ENCODE measurements around the gene NCAPD2. TPM values are rescaled to one million over a fixed set of nuclear protein-coding genes. Genes with fewer than 3 reads are reported as not detected.

NCAPD2 gene
- total and polyA plus RNA-seq, 2 of the 4 experiments (the other 2 are of a cell fraction), result 35.6 to 57.9 TPM

DNA sequence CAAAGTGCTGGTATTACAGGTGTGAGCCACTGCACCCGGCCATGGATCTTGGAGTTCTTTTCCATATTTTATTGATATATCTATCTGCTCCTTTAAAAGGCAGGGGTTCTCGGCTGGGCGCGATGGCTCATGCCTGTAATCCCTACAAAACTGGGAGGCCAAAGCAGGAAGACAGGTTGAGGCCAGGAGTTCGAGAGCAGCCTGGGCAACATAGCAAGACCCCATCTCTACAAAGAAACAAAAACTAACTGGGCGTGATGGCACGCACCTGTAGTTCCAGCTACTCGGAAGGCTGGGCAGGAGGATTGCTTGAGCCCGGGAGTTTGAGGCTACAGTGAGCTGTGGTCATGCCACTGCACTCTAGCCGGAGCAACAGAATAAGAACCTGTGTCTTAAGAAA is 28.3 kb downstream of the NCAPD2 start:
- Histone ChIP-seq H3K56ac (ENCODE audit: extremely low read depth, insufficient read depth, low read length) (no peak overlapping the region), H3K4me2 (ENCODE audit: low read depth, low read length) (no peak overlapping the region), H4K8ac (ENCODE audit: low read depth in 2 of 2, low read length in 2 of 2) (no peak overlapping the region), H2AFZ (replicated peaks; ENCODE audit: low read length, poor library complexity) (no peak overlapping the region), H2BK20ac (ENCODE audit: low read depth, low read length) (no peak overlapping the region), H3K18ac (ENCODE audit: low read depth, low read length) (no peak overlapping the region), H3K79me1 (ENCODE audit: low read depth in 1 of 2, low read length in 2 of 2) (peaks cover 15 to 23% of the 10 kb centered on the region in 2 experiments), H3K23ac (ENCODE audit: low read depth, low read length) (no peak overlapping the region), H3K9ac (ENCODE audit: low read depth, low read length) (no peak overlapping the region), H2BK120ac (ENCODE audit: low read depth, low read length) (no peak overlapping the region), H3K9me3 (ENCODE audit: control insufficient read depth, insufficient read depth, low read length) (no peaks in the 10 kb centered on the region), H3K4ac (ENCODE audit: low read depth, low read length) (no peak overlapping the region), H3K14ac (replicated peaks; ENCODE audit: low read depth, low read length) (no peak overlapping the region), H3K9me1 (ENCODE audit: insufficient read depth, low read length) (no peaks in the 10 kb centered on the region), H3K4me3 (ENCODE audit: insufficient read depth, low read depth, low read length) (no peak overlapping the region), H2BK15ac (ENCODE audit: low read depth, low read length) (no peak overlapping the region), H3K27me3 (ENCODE audit: control insufficient read depth, insufficient read depth, low read length) (no peaks in the 10 kb centered on the region), H2BK5ac (ENCODE audit: low read depth, low read length, poor library complexity, severe bottlenecking) (no peak overlapping the region), H3K4me1 (ENCODE audit: control insufficient read depth, insufficient read depth, low read length) (no peaks in the 10 kb centered on the region), H4K91ac (ENCODE audit: insufficient read depth, low read depth, low read length) (no peak overlapping the region), H4K20me1 (ENCODE audit: insufficient read depth, low read length) (no peaks in the 10 kb centered on the region), H3K36me3 (ENCODE audit: control insufficient read depth, insufficient read depth, low read length) (peaks cover 62% of the 10 kb centered on the region), H2AK5ac (ENCODE audit: low read depth, low read length) (no peak overlapping the region), H3K27ac (ENCODE audit: insufficient read depth, low read length) (no peak overlapping the region), H4K5ac (ENCODE audit: low read depth, low read length) (no peak overlapping the region), H2AK9ac (replicated peaks; ENCODE audit: low read depth, low read length, poor library complexity) (no peak overlapping the region)
- DNase-seq, result no peak
- TF ChIP-seq MXI1 (IDR thresholded peaks at IDR 0.05; ENCODE audit: borderline replicate concordance, low read depth, low read length) (no peak), ELK1 (IDR thresholded peaks at IDR 0.05; ENCODE audit: borderline replicate concordance, low read depth, low read length) (no peak), POLR2A (IDR thresholded peaks at IDR 0.05; ENCODE audit: low read depth, low read length) (no peak), RFX5 (IDR thresholded peaks at IDR 0.05; ENCODE audit: low read depth, low read length) (no peak), MAZ (IDR thresholded peaks at IDR 0.05; ENCODE audit: borderline replicate concordance, low read depth, low read length) (no peak), CEBPB (IDR thresholded peaks at IDR 0.05; ENCODE audit: low read depth, low read length) (no peak)
- TF ChIP-seq, protein P1, sequence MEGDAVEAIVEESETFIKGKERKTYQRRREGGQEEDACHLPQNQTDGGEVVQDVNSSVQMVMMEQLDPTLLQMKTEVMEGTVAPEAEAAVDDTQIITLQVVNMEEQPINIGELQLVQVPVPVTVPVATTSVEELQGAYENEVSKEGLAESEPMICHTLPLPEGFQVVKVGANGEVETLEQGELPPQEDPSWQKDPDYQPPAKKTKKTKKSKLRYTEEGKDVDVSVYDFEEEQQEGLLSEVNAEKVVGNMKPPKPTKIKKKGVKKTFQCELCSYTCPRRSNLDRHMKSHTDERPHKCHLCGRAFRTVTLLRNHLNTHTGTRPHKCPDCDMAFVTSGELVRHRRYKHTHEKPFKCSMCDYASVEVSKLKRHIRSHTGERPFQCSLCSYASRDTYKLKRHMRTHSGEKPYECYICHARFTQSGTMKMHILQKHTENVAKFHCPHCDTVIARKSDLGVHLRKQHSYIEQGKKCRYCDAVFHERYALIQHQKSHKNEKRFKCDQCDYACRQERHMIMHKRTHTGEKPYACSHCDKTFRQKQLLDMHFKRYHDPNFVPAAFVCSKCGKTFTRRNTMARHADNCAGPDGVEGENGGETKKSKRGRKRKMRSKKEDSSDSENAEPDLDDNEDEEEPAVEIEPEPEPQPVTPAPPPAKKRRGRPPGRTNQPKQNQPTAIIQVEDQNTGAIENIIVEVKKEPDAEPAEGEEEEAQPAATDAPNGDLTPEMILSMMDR (conservative IDR thresholded peaks at IDR 0.05; ENCODE audit: low read depth, low read length), result no peak
- ATAC-seq (ENCODE audit: low read depth), result no peak
- BruUV-seq (replicated peaks), result no TSS peak
- in situ Hi-C loops (cut with MboI; ENCODE audit: low sequenced_read_pairs) (no loop called here), intact Hi-C loops (cut with micrococcal nuclease) (no loop called here), dilution Hi-C loops (cut with HindIII; ENCODE audit: low sequenced_read_pairs, unreplicated experiment) (no loop called here)
- POLR2A ChIA-PET (ENCODE audit: unreplicated experiment), result no interaction called here
- CTCF ChIA-PET, result no interaction called here
- 100% methylated on average over 3 of the region's 10 CpGs; no CpG with 5 or more reads in 1 of the 2 experiments for WGBS, 2 experiments (ENCODE audit: extremely low coverage in 2 of 2, insufficient read length in 1 of 2)
